ENCODE results near the gene FARP2. TPM values are rescaled to one million over a fixed set of nuclear protein-coding genes. Genes with fewer than 3 reads are reported as not detected.
A peak's percentile ranks its signal among the peaks of the same experiment; 100 is the strongest.
"Not testable (repeated sequence)": the region's sequence is repeated elsewhere in the genome, so short reads cannot be mapped to it uniquely, and the experiment has no call there.

FARP2 gene
- polyA plus RNA-seq, 1 donor from 2014 or later: 21.9 TPM

GRCh38 chr2:241391892-241392665 lies 36.0 kb downstream of the FARP2 start:
- no peaks in the 10 kb centered on the region for H3K27me3 Mint-ChIP-seq
- no peak overlapping the region for H3K4me3 Mint-ChIP-seq
- peaks cover 10% of the 10 kb centered on the region for H3K36me3 Mint-ChIP-seq
- no peaks in the 10 kb centered on the region for H3K9me3 Mint-ChIP-seq
- H3K27ac Mint-ChIP-seq: peak overlapping the region; percentile 3 to 75 (median 65)
- H3K4me1 Mint-ChIP-seq: peaks cover 24 to 37% (median 31%) of the 10 kb centered on the region in 3 donors

GRCh38 chr2:241392753-241393152 lies 36.7 kb downstream of the FARP2 start:
- not testable (repeated sequence) for H3K36me3 Mint-ChIP-seq, H3K9me3 Mint-ChIP-seq, H3K27me3 Mint-ChIP-seq
- peak overlapping the region; percentile 3 to 75 (median 65) for H3K27ac Mint-ChIP-seq
- H3K4me1 Mint-ChIP-seq: peaks cover 26 to 37% (median 34%) of the 10 kb centered on the region in 3 donors
- H3K4me3 Mint-ChIP-seq: peak overlapping the region in 2 of 4 donors; percentile 8 to 73

GRCh38 chr2:241393524-241394196 lies 37.6 kb downstream of the FARP2 start:
- H3K36me3 Mint-ChIP-seq: peaks cover 3% of the 10 kb centered on the region
- H3K4me1 Mint-ChIP-seq: peaks cover 24 to 37% (median 34%) of the 10 kb centered on the region in 3 donors
- H3K27me3 Mint-ChIP-seq: no peaks in the 10 kb centered on the region
- H3K9me3 Mint-ChIP-seq: no peaks in the 10 kb centered on the region
- H3K27ac Mint-ChIP-seq: no peak overlapping the region
- peak overlapping the region in 1 of 4 donors; percentile 12 for H3K4me3 Mint-ChIP-seq

GRCh38 chr2:241396809-241397208 lies 40.7 kb downstream of the FARP2 start:
- H3K27ac Mint-ChIP-seq, H3K27me3 Mint-ChIP-seq: not testable (repeated sequence)
- H3K4me1 Mint-ChIP-seq: peaks cover 10 to 12% (median 12%) of the 10 kb centered on the region in 3 donors

DNA sequence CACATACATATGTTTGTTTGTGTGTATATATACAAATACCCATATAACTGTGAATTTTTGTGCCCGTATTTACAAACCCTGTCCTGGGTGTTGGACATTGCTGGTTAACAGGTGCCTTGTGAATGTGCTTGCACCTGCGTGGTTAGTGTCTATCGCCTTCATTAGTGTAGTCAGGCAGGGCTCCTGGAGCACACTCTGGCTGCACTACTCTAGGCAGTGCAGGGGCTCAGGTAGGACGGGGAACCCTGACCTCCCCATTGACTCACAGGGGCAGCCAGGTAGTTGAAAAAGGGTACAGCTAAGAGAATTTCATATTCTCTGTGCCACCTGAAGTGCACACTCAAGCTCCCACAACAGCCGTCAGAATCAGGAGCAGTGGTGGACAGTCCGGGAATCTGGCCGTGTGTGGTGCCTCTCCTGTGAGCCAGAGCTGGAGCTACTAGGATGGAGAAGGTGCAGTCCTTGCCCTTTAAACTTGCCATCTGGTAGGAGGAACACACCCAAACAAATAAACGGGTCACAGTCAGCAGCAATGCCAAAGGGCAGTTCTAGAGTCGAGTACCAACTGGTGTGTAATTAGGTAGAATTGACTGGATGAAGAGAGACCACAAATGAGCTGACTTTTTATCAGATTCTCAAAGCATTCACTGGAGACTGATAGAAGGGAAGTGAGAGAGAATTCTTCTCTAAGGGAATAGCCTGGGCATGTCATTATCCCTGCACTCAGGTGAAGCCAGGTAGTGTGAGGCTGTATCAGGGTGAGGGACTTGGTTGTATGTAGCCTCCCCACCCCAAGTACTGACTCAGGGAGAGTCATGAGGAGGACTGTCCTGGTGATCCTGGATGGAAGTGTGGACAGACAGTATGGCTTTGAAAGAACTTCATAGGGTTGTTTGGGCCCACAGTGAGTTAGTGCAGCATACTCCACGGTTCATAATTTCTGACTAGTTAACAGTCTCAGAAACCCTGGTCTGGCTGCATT lies 44.1 kb downstream of the FARP2 start:
- peaks cover 5% of the 10 kb centered on the region for H3K36me3 Mint-ChIP-seq
- no peaks in the 10 kb centered on the region for H3K27me3 Mint-ChIP-seq
- H3K27ac Mint-ChIP-seq: no peak overlapping the region
- H3K4me1 Mint-ChIP-seq: peaks cover 0 to 3% (median 3%) of the 10 kb centered on the region in 3 donors
- no peak overlapping the region for H3K4me3 Mint-ChIP-seq
- H3K9me3 Mint-ChIP-seq: no peaks in the 10 kb centered on the region

More at GRCh38 chr2:241396809-241397208, 40.7 kb downstream of the FARP2 start:
- not testable (repeated sequence) for H3K9me3 Mint-ChIP-seq, H3K4me3 Mint-ChIP-seq, H3K36me3 Mint-ChIP-seq

- Mint-ChIP-seq H3K27ac (no peak overlapping the region), H3K27me3 (no peaks in the 10 kb centered on the region), H3K36me3 (peaks cover 3% of the 10 kb centered on the region), H3K9me3 (no peaks in the 10 kb centered on the region), H3K4me1 (no peaks in the 10 kb centered on the region), H3K4me3 (no peak overlapping the region)
Observed at GRCh38 chr2:241408849-241409248, 52.8 kb downstream of the FARP2 start.

DNA sequence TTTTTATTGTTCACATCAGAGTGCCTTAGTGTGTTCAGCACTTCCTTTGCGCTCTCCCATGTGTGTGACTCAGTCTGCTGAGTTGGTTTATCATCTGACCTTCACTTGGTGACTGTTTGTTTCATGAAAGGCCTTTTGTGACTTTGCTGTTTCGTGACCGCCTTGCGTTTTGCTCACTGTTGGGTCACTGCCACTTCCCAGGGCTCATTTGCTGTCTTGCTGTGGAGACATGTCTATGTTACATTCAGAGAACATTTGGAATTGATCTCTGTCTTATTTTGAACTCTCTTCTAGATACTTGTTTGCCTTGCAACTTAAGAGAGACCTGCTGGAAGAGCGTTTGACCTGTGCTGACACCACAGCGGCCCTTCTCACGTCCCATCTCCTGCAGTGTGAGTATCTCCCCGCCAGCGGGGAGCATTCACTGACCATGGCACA lies 54.7 kb downstream of the FARP2 start:
- Mint-ChIP-seq H3K9me3 (no peaks in the 10 kb centered on the region), H3K27ac (no peak overlapping the region), H3K4me1 (no peaks in the 10 kb centered on the region), H3K36me3 (peaks cover 5% of the 10 kb centered on the region), H3K4me3 (no peak overlapping the region), H3K27me3 (no peaks in the 10 kb centered on the region)

DNA sequence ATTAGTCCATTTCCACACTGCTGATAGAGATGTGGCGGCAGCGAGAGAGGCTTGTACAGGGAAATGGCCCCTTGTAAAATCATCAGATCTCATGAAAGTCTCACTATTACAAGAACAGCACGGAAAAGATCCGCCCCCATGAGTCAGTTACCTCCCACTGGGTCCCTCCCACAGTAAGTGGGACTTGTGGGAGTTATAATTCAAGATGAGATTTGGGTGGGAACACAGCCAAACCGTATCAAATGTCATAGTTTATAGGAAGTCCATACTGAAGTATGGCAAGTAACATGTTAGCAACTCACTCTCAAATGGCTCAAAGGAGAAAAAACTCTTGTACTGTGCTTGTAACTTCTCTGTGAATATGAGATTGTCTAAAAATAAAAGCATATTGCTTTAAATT lies 56.1 kb downstream of the FARP2 start:
- H3K9me3 Mint-ChIP-seq: no peaks in the 10 kb centered on the region
- H3K4me3 Mint-ChIP-seq: no peak overlapping the region
- H3K27ac Mint-ChIP-seq: no peak overlapping the region

GRCh38 chr2:241413501-241413900 lies 57.4 kb downstream of the FARP2 start:
- not testable (repeated sequence) for H3K4me3 Mint-ChIP-seq, H3K9me3 Mint-ChIP-seq, H3K27me3 Mint-ChIP-seq, H3K36me3 Mint-ChIP-seq, H3K27ac Mint-ChIP-seq, H3K4me1 Mint-ChIP-seq

More for the DNA sequence above, 56.1 kb downstream of the FARP2 start:
- H3K36me3 Mint-ChIP-seq: peaks cover 5% of the 10 kb centered on the region
- no peaks in the 10 kb centered on the region for H3K27me3 Mint-ChIP-seq
- no peaks in the 10 kb centered on the region for H3K4me1 Mint-ChIP-seq

DNA sequence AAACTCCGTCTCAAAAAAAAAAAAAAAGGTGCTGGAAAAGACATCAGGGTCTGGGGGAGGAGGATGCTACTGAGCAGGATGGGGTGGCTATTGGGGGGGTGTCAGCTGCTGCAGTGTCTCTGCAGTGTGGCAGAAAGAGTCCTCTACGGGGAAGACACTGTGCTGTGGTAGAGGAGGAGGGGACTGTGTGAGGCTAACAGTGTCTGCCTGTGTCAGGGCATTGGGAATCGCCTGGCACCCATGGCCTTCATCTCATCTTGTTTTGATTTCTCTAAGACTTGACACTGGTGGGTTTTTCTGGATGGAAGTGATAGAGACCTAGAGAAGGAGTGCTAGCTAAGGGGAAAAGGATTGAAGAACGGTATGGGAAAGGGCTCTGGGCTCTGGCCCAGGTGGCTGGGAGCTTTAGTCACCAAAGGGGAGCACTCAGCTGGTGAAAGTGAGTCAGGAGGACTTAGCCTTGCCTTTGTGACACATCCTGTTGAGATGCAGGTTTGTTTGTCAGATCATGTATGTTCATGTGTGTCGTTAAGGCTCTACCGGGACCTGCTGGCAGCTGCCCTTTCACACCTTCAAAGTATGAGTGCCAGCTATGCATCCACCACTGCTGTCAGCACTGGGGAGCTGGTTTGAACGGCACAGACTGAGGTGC lies 58.0 kb downstream of the FARP2 start:
- peak overlapping the region in 1 of 4 donors; percentile 3 for H3K4me3 Mint-ChIP-seq
- H3K4me1 Mint-ChIP-seq: no peaks in the 10 kb centered on the region

GRCh38 chr2:241415196-241415595 lies 59.1 kb downstream of the FARP2 start:
- H3K27me3 Mint-ChIP-seq: no peaks in the 10 kb centered on the region
- H3K9me3 Mint-ChIP-seq: no peaks in the 10 kb centered on the region
- H3K36me3 Mint-ChIP-seq: peaks cover 12% of the 10 kb centered on the region
- no peaks in the 10 kb centered on the region for H3K4me1 Mint-ChIP-seq
- H3K27ac Mint-ChIP-seq: no peak overlapping the region
- no peak overlapping the region for H3K4me3 Mint-ChIP-seq

More for the DNA sequence above, 58.0 kb downstream of the FARP2 start:
- Mint-ChIP-seq H3K27ac (peak overlapping the region in 1 of 3 donors; percentile 59), H3K36me3 (peaks cover 8% of the 10 kb centered on the region), H3K27me3 (no peaks in the 10 kb centered on the region), H3K9me3 (no peaks in the 10 kb centered on the region)

DNA sequence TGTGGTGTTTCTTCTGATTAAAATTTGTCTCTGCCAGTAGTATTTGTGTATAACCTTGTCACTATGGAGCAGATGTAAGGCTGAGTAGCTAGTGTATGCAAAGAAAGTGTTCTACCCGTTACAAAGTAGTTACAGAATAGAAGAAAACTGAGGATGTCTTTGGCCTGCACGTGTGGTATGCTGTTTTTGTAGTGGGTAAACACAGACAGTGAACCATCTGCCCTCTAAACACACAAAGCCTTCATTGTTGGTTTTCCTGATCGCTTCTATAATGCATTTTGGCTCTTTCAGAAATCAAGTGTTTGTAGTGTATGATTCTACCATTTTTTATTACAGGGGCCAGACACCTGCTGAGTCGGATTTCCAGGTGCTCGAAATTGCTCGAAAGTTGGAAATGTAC lies 61.5 kb downstream of the FARP2 start:
- no peaks in the 10 kb centered on the region for H3K4me1 Mint-ChIP-seq
- no peak overlapping the region for H3K4me3 Mint-ChIP-seq
- H3K36me3 Mint-ChIP-seq: peaks cover 18% of the 10 kb centered on the region
- no peak overlapping the region for H3K27ac Mint-ChIP-seq
- H3K27me3 Mint-ChIP-seq: no peaks in the 10 kb centered on the region
- H3K9me3 Mint-ChIP-seq: peaks cover 0 to 4% (median 1%) of the 10 kb centered on the region in 3 donors

DNA sequence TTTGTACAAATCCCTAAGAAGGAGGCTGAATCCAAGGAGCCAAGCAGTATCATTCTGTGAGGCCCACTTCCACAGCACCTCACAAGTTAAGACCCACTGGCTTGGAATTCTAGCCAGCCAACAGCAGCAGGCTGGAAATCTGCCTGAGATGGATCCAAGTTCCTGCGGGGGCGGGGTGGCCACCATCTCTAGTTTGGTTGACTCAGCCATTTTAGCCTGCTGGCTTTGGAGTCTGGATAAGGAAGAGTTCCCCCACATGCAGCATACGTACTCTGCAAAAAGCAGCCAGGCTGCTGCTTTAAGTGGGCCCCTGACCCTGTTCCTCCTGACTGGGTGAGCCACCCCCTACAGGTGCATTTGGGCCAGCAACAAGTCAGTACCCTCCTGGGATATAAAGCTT lies 65.2 kb downstream of the FARP2 start:
- Mint-ChIP-seq H3K4me1 (peaks cover 0 to 1% (median 0%) of the 10 kb centered on the region in 3 donors), H3K36me3 (peaks cover 33% of the 10 kb centered on the region), H3K27ac (no peak overlapping the region), H3K9me3 (peaks cover 3 to 16% (median 11%) of the 10 kb centered on the region in 3 donors), H3K4me3 (no peak overlapping the region), H3K27me3 (no peaks in the 10 kb centered on the region)

- Mint-ChIP-seq H3K9me3 (peaks cover 3 to 16% (median 11%) of the 10 kb centered on the region in 3 donors), H3K36me3 (peaks cover 33% of the 10 kb centered on the region)
- H3K27me3 Mint-ChIP-seq, H3K27ac Mint-ChIP-seq, H3K4me1 Mint-ChIP-seq, H3K4me3 Mint-ChIP-seq: not testable (repeated sequence)
Observed at GRCh38 chr2:241421942-241422341, 65.9 kb downstream of the FARP2 start.

Measured in IgD-negative memory B cell (primary cell).